Cardiac muscle cell (in vitro differentiated cells and primary cell): Measurements from ENCODE around the gene F11R. TPM values are rescaled to one million over a fixed set of nuclear protein-coding genes. Genes with fewer than 3 reads are reported as not detected.
"Not testable (repeated sequence)": the region's sequence is repeated elsewhere in the genome, so short reads cannot be mapped to it uniquely, and the experiment has no call there.

Source experiments
- DNase-seq, 2 donors: peaks; one replicate each; pipeline versions ENCODE4 v3.0.0 to v3.0.0-alpha.2; 2010 to 2017; ENCODE audit warnings: low read depth in 1 of 2, low spot score in 1 of 2
- H3K27ac ChIP-seq: fragments of 200-600 bp; sonication (generic); 2 replicates; pipeline ENCODE4 v1.5.1; 2016
- H3K27me3 ChIP-seq: fragments of 200-600 bp; sonication (generic); 2 replicates; pipeline ENCODE4 v1.6.0; 2016; ENCODE audit warnings: control low read depth
- H3K36me3 ChIP-seq: fragments of 200-600 bp; sonication (generic); 2 replicates; pipeline ENCODE4 v1.5.1; 2016; ENCODE audit warnings: control low read depth
- H3K4me1 ChIP-seq: fragments of 200-600 bp; sonication (generic); 2 replicates; pipeline ENCODE4 v1.8.1; 2017; ENCODE audit warnings: low read depth, mild to moderate bottlenecking, mixed run types
- H3K4me3 ChIP-seq: fragments of 200-600 bp; sonication (generic); 2 replicates; pipeline ENCODE4 v1.5.1; 2016; ENCODE audit warnings: mild to moderate bottlenecking
- H3K9me3 ChIP-seq: fragments of 200-600 bp; sonication (generic); 2 replicates; pipeline ENCODE4 v1.5.1; 2017; ENCODE audit warnings: low read depth, mild to moderate bottlenecking, control low read depth
- CTCF ChIP-seq: IDR thresholded peaks from 2 replicates; pipeline ENCODE4 v1.5.1; 2012; ENCODE audit warnings: low read depth, mild to moderate bottlenecking, low read length
- polyA plus RNA-seq: library from polyadenylated mRNA; unstranded; fragments of >200 nt; fragmentation: Nextera tagmentation; extraction: Ambion mirVana; gene quantifications from 2 replicates; pipeline ENCODE4 v1.2.1, GENCODE V29; 2016
- total RNA-seq: library from RNA; depleted of rRNA; stranded (reverse); fragments of >200 nt; gene quantifications from 2 replicates; pipeline ENCODE4 v1.2.3, GENCODE V29; 2016

Gene F11R
- total and polyA plus RNA-seq, 2 experiments from 2014 or later, result 90.1 to 93.7 TPM

- no peak for DNase-seq
- H3K9me3 ChIP-seq, result no peaks in the 10 kb centered on the region
Measured at GRCh38 chr1:161037661-161038522, 16.9 kb upstream of the F11R start.

GRCh38 chr1:161033751-161034150 is 12.8 kb upstream of the F11R start:
- Histone ChIP-seq H3K9me3 (no peaks in the 10 kb centered on the region), H3K27ac (peak overlapping the region; percentile 41)
- TF ChIP-seq CTCF, result no peak

More at GRCh38 chr1:161037661-161038522, 16.9 kb upstream of the F11R start:
- Histone ChIP-seq H3K27ac (peak overlapping the region; percentile 15), H3K27me3 (no peaks in the 10 kb centered on the region), H3K4me3 (peak overlapping the region; percentile 51), H3K36me3 (peaks cover 29% of the 10 kb centered on the region), H3K4me1 (peaks cover 32% of the 10 kb centered on the region)
- TF ChIP-seq CTCF, result no peak

GRCh38 chr1:161032409-161032808 is 11.5 kb upstream of the F11R start:
- Histone ChIP-seq H3K27ac (peak overlapping the region; percentile 91), H3K9me3 (no peaks in the 10 kb centered on the region), H3K4me3 (no peak overlapping the region), H3K27me3 (no peaks in the 10 kb centered on the region), H3K36me3 (no peaks in the 10 kb centered on the region), H3K4me1 (peaks cover 36% of the 10 kb centered on the region)
- peak; percentile 35 to 53 for DNase-seq
- no peak for TF ChIP-seq CTCF

More at GRCh38 chr1:161033751-161034150, 12.8 kb upstream of the F11R start:
- no peaks in the 10 kb centered on the region for H3K27me3 ChIP-seq
- no peak for DNase-seq
- H3K4me3 ChIP-seq, result no peak overlapping the region
- H3K36me3 ChIP-seq, result no peaks in the 10 kb centered on the region
- peaks cover 44% of the 10 kb centered on the region for H3K4me1 ChIP-seq

GRCh38 chr1:161031874-161032273 is 10.9 kb upstream of the F11R start:
- Histone ChIP-seq H3K9me3 (no peaks in the 10 kb centered on the region), H3K27me3 (no peaks in the 10 kb centered on the region), H3K36me3 (no peaks in the 10 kb centered on the region), H3K4me1 (peaks cover 31% of the 10 kb centered on the region), H3K4me3 (no peak overlapping the region), H3K27ac (peak overlapping the region; percentile 91)
- no peak for DNase-seq
- no peak for TF ChIP-seq CTCF

GRCh38 chr1:161029466-161029865 is 8.5 kb upstream of the F11R start:
- H3K9me3 ChIP-seq, DNase-seq, H3K36me3 ChIP-seq, H3K27me3 ChIP-seq, H3K4me3 ChIP-seq, H3K27ac ChIP-seq: not testable (repeated sequence)
- H3K4me1 ChIP-seq, result peaks cover 24% of the 10 kb centered on the region

- not testable (repeated sequence) for H3K27ac ChIP-seq, DNase-seq, H3K4me3 ChIP-seq, H3K36me3 ChIP-seq, H3K4me1 ChIP-seq, H3K9me3 ChIP-seq, H3K27me3 ChIP-seq
Measured at GRCh38 chr1:161026954-161027353, 6.0 kb upstream of the F11R start.

- H3K27me3 ChIP-seq, H3K4me3 ChIP-seq, H3K27ac ChIP-seq, H3K36me3 ChIP-seq, DNase-seq, H3K9me3 ChIP-seq: not testable (repeated sequence)
- H3K4me1 ChIP-seq, result peaks cover 15% of the 10 kb centered on the region
Measured at GRCh38 chr1:161022432-161022831, 1.5 kb upstream of the F11R start.
